ENCODE data around the gene EPHA6. TPM values are rescaled to one million over a fixed set of nuclear protein-coding genes. Genes with fewer than 3 reads are reported as not detected.

The EPHA6 gene
- total and polyA plus RNA-seq, 2 experiments from 2014 or later: not detected

DNA sequence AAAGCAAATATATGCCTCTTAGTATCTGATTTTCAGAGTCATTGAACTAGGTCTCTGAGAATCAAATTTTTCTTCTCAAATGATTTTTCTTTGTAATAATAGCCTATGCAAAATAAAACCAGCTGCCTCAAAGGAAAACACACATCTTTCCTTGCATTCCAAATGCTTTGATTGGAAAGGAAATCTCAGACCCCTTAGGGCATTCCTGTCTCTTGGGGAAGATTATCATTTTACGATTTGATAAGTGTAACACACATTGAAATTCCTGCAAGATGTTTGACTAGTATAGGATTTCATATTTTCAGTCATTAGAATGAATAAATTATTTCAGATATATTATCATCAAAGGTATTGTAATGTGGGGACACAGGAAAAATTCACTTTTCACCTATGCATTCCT lies 244.8 kb downstream of the EPHA6 start:
- no peak for TF ChIP-seq EZH2phosphoT487 (IDR thresholded peaks at IDR 0.05; ENCODE audit: insufficient read depth, low read depth)
- TF ChIP-seq EZH2 (IDR thresholded peaks at IDR 0.05; ENCODE audit: insufficient read depth, poor library complexity, severe bottlenecking): no peak
- DNase-seq: no peak
- Histone ChIP-seq H3K36me3 (ENCODE audit: low read depth) (no peaks in the 10 kb centered on the region), H3K27me3 (replicated peaks; ENCODE audit: insufficient read depth) (no peaks in the 10 kb centered on the region), H3K4me1 (ENCODE audit: insufficient read depth) (no peaks in the 10 kb centered on the region), H3F3A (ENCODE audit: insufficient read depth) (no peaks in the 10 kb centered on the region), H3K9me3 (ENCODE audit: low read depth) (no peaks in the 10 kb centered on the region), H4K20me1 (ENCODE audit: insufficient read depth) (no peaks in the 10 kb centered on the region), H3K9me2 (ENCODE audit: insufficient read depth) (no peaks in the 10 kb centered on the region), H3K27ac (no peak overlapping the region), H3K4me3 (no peak overlapping the region), H3K4me2 (ENCODE audit: unreplicated experiment) (no peak overlapping the region), H3K9ac (no peak overlapping the region), H2AFZ (no peak overlapping the region), H3K79me2 (ENCODE audit: insufficient read depth) (no peaks in the 10 kb centered on the region)
- in situ Hi-C loops (cut with MboI): no loop called here
- 4 to 9% methylated on average over 1 of the region's 1 CpG for WGBS, 2 experiments (ENCODE audit: low coverage in 1 of 2, low lambda C conversion rate in 2 of 2, missing lambda C conversion rate in 2 of 2)

DNA sequence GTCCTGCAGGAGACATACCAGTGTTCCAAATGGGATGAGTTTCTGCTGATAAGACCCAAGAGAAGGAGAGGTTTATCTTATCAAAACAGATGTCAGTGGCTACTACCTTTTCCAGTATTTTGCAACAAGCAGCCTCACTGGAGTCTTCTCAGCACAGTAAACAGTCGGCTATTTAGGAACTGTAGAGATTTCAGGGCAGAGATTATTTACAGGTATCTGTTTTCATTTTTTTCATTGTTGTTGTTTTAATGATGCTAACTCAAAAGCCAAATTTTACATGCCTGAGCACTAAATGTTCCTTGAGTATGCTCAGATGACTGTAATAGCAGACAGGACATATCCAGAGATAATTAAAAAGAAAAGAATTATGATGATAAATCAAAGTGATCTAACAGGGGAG lies 252.1 kb downstream of the EPHA6 start:
- Histone ChIP-seq H3K4me3 (no peak overlapping the region), H2AFZ (no peak overlapping the region), H3K4me1 (ENCODE audit: insufficient read depth) (no peaks in the 10 kb centered on the region), H4K20me1 (ENCODE audit: insufficient read depth) (no peaks in the 10 kb centered on the region), H3K9me2 (ENCODE audit: insufficient read depth) (no peaks in the 10 kb centered on the region), H3K79me2 (ENCODE audit: insufficient read depth) (no peaks in the 10 kb centered on the region), H3K27ac (no peak overlapping the region), H3K27me3 (replicated peaks; ENCODE audit: insufficient read depth) (no peaks in the 10 kb centered on the region), H3F3A (ENCODE audit: insufficient read depth) (no peaks in the 10 kb centered on the region), H3K36me3 (ENCODE audit: low read depth) (no peaks in the 10 kb centered on the region), H3K4me2 (ENCODE audit: unreplicated experiment) (no peak overlapping the region), H3K9me3 (ENCODE audit: low read depth) (no peaks in the 10 kb centered on the region), H3K9ac (no peak overlapping the region)
- 9 to 17% methylated on average over 1 of the region's 1 CpG for WGBS, 2 experiments (ENCODE audit: low coverage in 1 of 2, low lambda C conversion rate in 2 of 2, missing lambda C conversion rate in 2 of 2)
- TF ChIP-seq EZH2 (IDR thresholded peaks at IDR 0.05; ENCODE audit: insufficient read depth, poor library complexity, severe bottlenecking): no peak
- TF ChIP-seq EZH2phosphoT487 (IDR thresholded peaks at IDR 0.05; ENCODE audit: insufficient read depth, low read depth): no peak
- no peak for DNase-seq
- in situ Hi-C loops (cut with MboI): no loop called here

DNA sequence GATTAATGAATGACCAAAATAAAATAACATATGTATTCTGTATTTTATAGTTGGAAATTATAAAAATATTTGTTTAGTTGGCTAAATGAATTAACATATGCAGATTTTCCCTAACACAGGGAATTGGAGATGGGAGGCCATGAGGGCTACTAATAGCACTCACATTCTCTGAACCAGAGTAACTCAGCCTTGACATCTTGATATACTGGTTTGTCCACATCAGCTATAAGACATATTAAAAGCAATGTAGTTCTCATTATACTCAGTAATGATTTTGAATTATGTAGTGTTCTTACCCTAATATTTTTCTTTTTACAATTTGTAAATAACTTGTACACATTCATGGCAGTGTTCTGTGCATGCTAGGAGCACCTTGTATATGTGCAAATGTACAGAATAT lies 255.9 kb downstream of the EPHA6 start:
- H3K4me2 ChIP-seq (ENCODE audit: unreplicated experiment): no peak overlapping the region
- H3K9me3 ChIP-seq (ENCODE audit: low read depth): no peaks in the 10 kb centered on the region

DNA sequence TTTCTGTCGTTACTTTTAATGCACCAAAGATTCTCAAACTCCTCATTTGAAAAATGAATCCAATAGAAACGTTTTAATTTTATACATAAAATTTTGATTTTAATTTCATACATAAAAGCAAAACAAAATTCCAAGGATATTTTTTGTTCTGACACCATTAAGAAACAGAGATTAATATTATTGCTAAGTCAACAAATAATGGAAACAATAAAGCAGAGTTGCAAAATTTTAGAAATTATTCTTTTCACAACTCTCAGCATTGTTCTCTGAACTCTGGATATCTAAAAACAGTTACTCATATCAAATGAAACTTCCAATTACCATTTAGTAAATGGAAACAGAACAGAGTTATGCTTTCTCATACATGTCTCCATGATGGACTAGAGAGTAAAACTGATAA lies 260.2 kb downstream of the EPHA6 start:
- DNase-seq: no peak
- 8 to 10% methylated on average over 2 of the region's 2 CpGs for WGBS, 2 experiments (ENCODE audit: low coverage in 1 of 2, low lambda C conversion rate in 2 of 2, missing lambda C conversion rate in 2 of 2)

More for the DNA sequence above, 255.9 kb downstream of the EPHA6 start:
- Histone ChIP-seq H3F3A (ENCODE audit: insufficient read depth) (no peaks in the 10 kb centered on the region), H3K36me3 (ENCODE audit: low read depth) (no peaks in the 10 kb centered on the region), H3K27me3 (replicated peaks; ENCODE audit: insufficient read depth) (no peaks in the 10 kb centered on the region), H3K9ac (no peak overlapping the region), H3K9me2 (ENCODE audit: insufficient read depth) (no peaks in the 10 kb centered on the region), H3K4me1 (ENCODE audit: insufficient read depth) (no peaks in the 10 kb centered on the region), H4K20me1 (ENCODE audit: insufficient read depth) (no peaks in the 10 kb centered on the region), H3K4me3 (no peak overlapping the region), H2AFZ (no peak overlapping the region), H3K79me2 (ENCODE audit: insufficient read depth) (no peaks in the 10 kb centered on the region), H3K27ac (no peak overlapping the region)
- no peak for TF ChIP-seq EZH2 (IDR thresholded peaks at IDR 0.05; ENCODE audit: insufficient read depth, poor library complexity, severe bottlenecking)
- no peak for TF ChIP-seq EZH2phosphoT487 (IDR thresholded peaks at IDR 0.05; ENCODE audit: insufficient read depth, low read depth)
- DNase-seq: no peak
- in situ Hi-C loops (cut with MboI): no loop called here

DNA sequence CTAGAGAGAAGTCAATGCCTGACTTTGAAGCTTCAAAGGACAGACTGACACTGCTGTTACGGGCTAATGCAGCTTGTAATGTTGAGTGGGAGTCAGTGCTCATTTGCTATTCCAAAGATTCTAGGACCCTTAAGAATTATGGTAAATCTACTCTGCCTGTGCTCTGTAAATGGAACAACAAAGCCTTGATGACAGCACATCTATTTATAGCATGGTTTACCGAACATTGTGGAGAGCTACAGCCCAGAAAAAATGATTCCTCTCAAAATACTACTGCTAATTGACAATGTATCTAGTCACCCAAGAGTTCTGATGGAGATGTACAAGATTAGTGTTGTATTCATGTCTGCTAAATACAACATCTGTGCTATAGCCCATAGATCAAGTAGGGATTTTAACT lies 262.3 kb downstream of the EPHA6 start:
- Histone ChIP-seq H3K4me2 (ENCODE audit: unreplicated experiment) (no peak overlapping the region), H3F3A (ENCODE audit: insufficient read depth) (no peaks in the 10 kb centered on the region), H3K27ac (no peak overlapping the region), H3K4me1 (ENCODE audit: insufficient read depth) (no peaks in the 10 kb centered on the region), H3K27me3 (replicated peaks; ENCODE audit: insufficient read depth) (no peaks in the 10 kb centered on the region), H3K9me2 (ENCODE audit: insufficient read depth) (no peaks in the 10 kb centered on the region), H3K4me3 (no peak overlapping the region), H3K9me3 (ENCODE audit: low read depth) (no peaks in the 10 kb centered on the region), H4K20me1 (ENCODE audit: insufficient read depth) (no peaks in the 10 kb centered on the region), H3K36me3 (ENCODE audit: low read depth) (no peaks in the 10 kb centered on the region), H2AFZ (no peak overlapping the region), H3K9ac (no peak overlapping the region), H3K79me2 (ENCODE audit: insufficient read depth) (no peaks in the 10 kb centered on the region)
- in situ Hi-C loops (cut with MboI): no loop called here
- no peak for DNase-seq
- no peak for TF ChIP-seq EZH2phosphoT487 (IDR thresholded peaks at IDR 0.05; ENCODE audit: insufficient read depth, low read depth)
- TF ChIP-seq EZH2 (IDR thresholded peaks at IDR 0.05; ENCODE audit: insufficient read depth, poor library complexity, severe bottlenecking): no peak
- 14 to 17% methylated on average over 2 of the region's 2 CpGs for WGBS, 2 experiments (ENCODE audit: low coverage in 1 of 2, low lambda C conversion rate in 2 of 2, missing lambda C conversion rate in 2 of 2)

More for the DNA sequence above, 260.2 kb downstream of the EPHA6 start:
- in situ Hi-C loops (cut with MboI): no loop called here
- Histone ChIP-seq H3K9me2 (ENCODE audit: insufficient read depth) (no peaks in the 10 kb centered on the region), H2AFZ (no peak overlapping the region), H3K79me2 (ENCODE audit: insufficient read depth) (no peaks in the 10 kb centered on the region), H3K36me3 (ENCODE audit: low read depth) (no peaks in the 10 kb centered on the region), H3K9ac (no peak overlapping the region), H3K4me2 (ENCODE audit: unreplicated experiment) (no peak overlapping the region), H4K20me1 (ENCODE audit: insufficient read depth) (no peaks in the 10 kb centered on the region), H3K27ac (no peak overlapping the region), H3K9me3 (ENCODE audit: low read depth) (no peaks in the 10 kb centered on the region), H3K27me3 (replicated peaks; ENCODE audit: insufficient read depth) (no peaks in the 10 kb centered on the region), H3K4me1 (ENCODE audit: insufficient read depth) (no peaks in the 10 kb centered on the region), H3K4me3 (no peak overlapping the region), H3F3A (ENCODE audit: insufficient read depth) (no peaks in the 10 kb centered on the region)
- no peak for TF ChIP-seq EZH2phosphoT487 (IDR thresholded peaks at IDR 0.05; ENCODE audit: insufficient read depth, low read depth)

All from GM23248 (cell line).